Measurements from ENCODE around the gene ITGA4. TPM values are rescaled to one million over a fixed set of nuclear protein-coding genes. Genes with fewer than 3 reads are reported as not detected.

Gene ITGA4
- total RNA-seq, 1 donor from 2014 or later = 20.0 TPM

DNA sequence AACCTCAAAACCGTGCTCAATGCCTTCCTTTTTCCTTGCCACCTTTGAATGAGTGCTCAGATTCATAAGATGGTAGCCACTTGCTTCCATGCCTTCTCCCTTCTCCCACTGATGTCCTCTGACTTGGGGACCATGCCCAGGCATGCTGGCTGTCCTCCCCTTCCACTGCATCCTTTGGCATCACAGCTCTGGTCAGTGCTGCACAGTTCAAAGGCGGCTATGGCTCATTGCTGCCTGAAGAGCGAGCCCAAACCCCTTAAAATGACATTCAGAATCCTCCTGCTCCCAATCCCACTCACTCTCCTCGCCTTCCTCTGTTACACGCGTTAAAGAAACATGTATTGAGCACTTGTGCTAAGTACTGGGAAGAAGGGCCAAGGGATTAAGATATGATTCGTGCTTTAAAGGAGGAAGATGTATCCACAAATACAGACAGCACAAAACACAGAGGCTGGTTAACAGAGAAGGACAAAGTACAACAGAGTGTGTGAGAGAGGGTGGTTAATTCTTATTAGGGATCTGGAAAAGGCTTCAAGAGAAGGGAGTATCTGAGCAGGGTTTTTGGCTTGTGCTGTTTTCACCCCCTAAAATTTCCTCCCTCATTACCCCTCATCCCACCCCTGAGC, 118.0 kb downstream of the ITGA4 start:
- Mint-ChIP-seq H3K36me3 (ENCODE audit: low read depth, unreplicated experiment) (no peaks in the 10 kb centered on the region), H3K9me3 (ENCODE audit: unreplicated experiment) (no peaks in the 10 kb centered on the region), H3K4me3 (ENCODE audit: unreplicated experiment) (no peak overlapping the region), H3K4me1 (ENCODE audit: low read depth, unreplicated experiment) (no peaks in the 10 kb centered on the region), H3K27ac (ENCODE audit: unreplicated experiment) (no peak overlapping the region), H3K27me3 (ENCODE audit: low read depth, unreplicated experiment) (peaks cover 6% of the 10 kb centered on the region)
- no peak for TF ChIP-seq EZH2 (IDR thresholded peaks at IDR 0.05; ENCODE audit: insufficient read depth, low read length)
- TF ChIP-seq, protein P1, sequence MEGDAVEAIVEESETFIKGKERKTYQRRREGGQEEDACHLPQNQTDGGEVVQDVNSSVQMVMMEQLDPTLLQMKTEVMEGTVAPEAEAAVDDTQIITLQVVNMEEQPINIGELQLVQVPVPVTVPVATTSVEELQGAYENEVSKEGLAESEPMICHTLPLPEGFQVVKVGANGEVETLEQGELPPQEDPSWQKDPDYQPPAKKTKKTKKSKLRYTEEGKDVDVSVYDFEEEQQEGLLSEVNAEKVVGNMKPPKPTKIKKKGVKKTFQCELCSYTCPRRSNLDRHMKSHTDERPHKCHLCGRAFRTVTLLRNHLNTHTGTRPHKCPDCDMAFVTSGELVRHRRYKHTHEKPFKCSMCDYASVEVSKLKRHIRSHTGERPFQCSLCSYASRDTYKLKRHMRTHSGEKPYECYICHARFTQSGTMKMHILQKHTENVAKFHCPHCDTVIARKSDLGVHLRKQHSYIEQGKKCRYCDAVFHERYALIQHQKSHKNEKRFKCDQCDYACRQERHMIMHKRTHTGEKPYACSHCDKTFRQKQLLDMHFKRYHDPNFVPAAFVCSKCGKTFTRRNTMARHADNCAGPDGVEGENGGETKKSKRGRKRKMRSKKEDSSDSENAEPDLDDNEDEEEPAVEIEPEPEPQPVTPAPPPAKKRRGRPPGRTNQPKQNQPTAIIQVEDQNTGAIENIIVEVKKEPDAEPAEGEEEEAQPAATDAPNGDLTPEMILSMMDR (IDR thresholded peaks at IDR 0.05; ENCODE audit: insufficient read depth, low read depth, low read length) = no peak
- H3K27ac ChIP-seq (ENCODE audit: low read depth, low read length) = no peak overlapping the region
- H3K79me2 ChIP-seq (ENCODE audit: insufficient read depth, low read length) = no peaks in the 10 kb centered on the region
- DNase-seq (ENCODE audit: low read depth) (no peak), FAIRE-seq (no peak)
- no peaks in the 10 kb centered on the region for H3K36me3 ChIP-seq (ENCODE audit: insufficient read depth, low read length)
- peaks cover 3% of the 10 kb centered on the region for H3K27me3 ChIP-seq (ENCODE audit: insufficient read depth, low read length)
- H3K4me1 ChIP-seq (ENCODE audit: insufficient read depth, low read length) = no peaks in the 10 kb centered on the region
- H2AFZ ChIP-seq (ENCODE audit: low read depth, low read length) = peak overlapping the region; percentile 42
- no peaks in the 10 kb centered on the region for H4K20me1 ChIP-seq (ENCODE audit: insufficient read depth, low read length)
- H3K4me2 ChIP-seq (ENCODE audit: low read length) = no peak overlapping the region
- H3K4me3 ChIP-seq (ENCODE audit: insufficient read depth, low read depth, low read length) = no peak overlapping the region
- no peaks in the 10 kb centered on the region for H3K9me3 ChIP-seq (ENCODE audit: insufficient read depth, low read depth, low read length)
- no peak overlapping the region for H3K9ac ChIP-seq (ENCODE audit: low read length)

DNA sequence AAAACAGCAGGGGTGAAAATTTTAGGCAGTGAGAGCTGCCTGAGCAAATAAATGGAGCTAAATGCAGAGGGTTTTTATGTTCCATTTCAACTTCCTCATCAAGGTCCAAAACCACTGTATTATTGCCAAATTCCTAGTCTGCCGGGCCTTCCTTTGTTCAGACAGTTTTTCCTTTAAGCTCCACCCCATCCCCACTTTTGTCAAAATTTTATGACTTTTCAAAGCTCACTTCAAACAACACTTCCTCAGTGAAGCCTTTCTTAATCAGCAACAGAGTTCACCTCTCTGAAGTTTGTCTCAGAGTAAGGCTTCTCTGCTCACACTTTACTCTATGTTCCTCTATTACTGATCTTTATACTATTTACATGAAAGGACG, 118.5 kb downstream of the ITGA4 start:
- Mint-ChIP-seq H3K4me1 (ENCODE audit: low read depth, unreplicated experiment) (no peaks in the 10 kb centered on the region), H3K27ac (ENCODE audit: unreplicated experiment) (no peak overlapping the region), H3K36me3 (ENCODE audit: low read depth, unreplicated experiment) (no peaks in the 10 kb centered on the region), H3K27me3 (ENCODE audit: low read depth, unreplicated experiment) (peaks cover 6% of the 10 kb centered on the region), H3K9me3 (ENCODE audit: unreplicated experiment) (no peaks in the 10 kb centered on the region), H3K4me3 (ENCODE audit: unreplicated experiment) (no peak overlapping the region)
- Histone ChIP-seq H3K4me1 (ENCODE audit: insufficient read depth, low read length) (no peaks in the 10 kb centered on the region), H4K20me1 (ENCODE audit: insufficient read depth, low read length) (no peaks in the 10 kb centered on the region), H2AFZ (ENCODE audit: low read depth, low read length) (no peak overlapping the region), H3K27me3 (ENCODE audit: insufficient read depth, low read length) (peaks cover 3% of the 10 kb centered on the region), H3K4me3 (ENCODE audit: insufficient read depth, low read depth, low read length) (no peak overlapping the region), H3K9me3 (ENCODE audit: insufficient read depth, low read depth, low read length) (no peaks in the 10 kb centered on the region), H3K79me2 (ENCODE audit: insufficient read depth, low read length) (no peaks in the 10 kb centered on the region), H3K27ac (ENCODE audit: low read depth, low read length) (no peak overlapping the region), H3K36me3 (ENCODE audit: insufficient read depth, low read length) (no peaks in the 10 kb centered on the region), H3K4me2 (ENCODE audit: low read length) (no peak overlapping the region), H3K9ac (ENCODE audit: low read length) (no peak overlapping the region)
- FAIRE-seq (no peak), DNase-seq (ENCODE audit: low read depth) (no peak)
- TF ChIP-seq EZH2 (IDR thresholded peaks at IDR 0.05; ENCODE audit: insufficient read depth, low read length) = no peak
- TF ChIP-seq, protein P1 (IDR thresholded peaks at IDR 0.05; ENCODE audit: insufficient read depth, low read depth, low read length) = no peak

DNA sequence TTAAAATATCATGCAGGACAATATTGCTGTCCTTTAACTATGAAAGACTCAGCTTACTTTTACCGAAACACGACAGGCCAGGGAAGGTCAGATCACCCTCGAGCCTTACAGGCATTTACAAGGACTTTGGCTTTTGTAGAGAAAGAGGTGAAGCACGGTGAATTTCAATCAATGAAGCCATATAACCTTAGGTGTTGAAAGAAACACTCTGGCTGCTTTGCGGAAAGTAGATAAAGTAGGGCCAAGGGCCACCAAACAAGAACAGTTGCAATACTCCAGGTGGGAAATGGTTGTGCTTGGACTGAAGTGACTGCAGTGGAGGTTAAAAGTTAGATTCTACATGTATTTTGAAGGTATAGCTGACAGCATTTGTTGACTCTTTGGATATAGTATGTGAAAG, 119.2 kb downstream of the ITGA4 start:
- no peaks in the 10 kb centered on the region for H3K4me1 ChIP-seq (ENCODE audit: insufficient read depth, low read length)
- TF ChIP-seq, protein P1 (IDR thresholded peaks at IDR 0.05; ENCODE audit: insufficient read depth, low read depth, low read length) = no peak
- TF ChIP-seq EZH2 (IDR thresholded peaks at IDR 0.05; ENCODE audit: insufficient read depth, low read length) = no peak
- H4K20me1 ChIP-seq (ENCODE audit: insufficient read depth, low read length) = no peaks in the 10 kb centered on the region
- H3K4me3 Mint-ChIP-seq (ENCODE audit: unreplicated experiment) = no peak overlapping the region
- DNase-seq (ENCODE audit: low read depth) (no peak), FAIRE-seq (no peak)
- peaks cover 13% of the 10 kb centered on the region for H3K27me3 Mint-ChIP-seq (ENCODE audit: low read depth, unreplicated experiment)
- no peak overlapping the region for H3K27ac ChIP-seq (ENCODE audit: low read depth, low read length)
- no peaks in the 10 kb centered on the region for H3K79me2 ChIP-seq (ENCODE audit: insufficient read depth, low read length)
- no peaks in the 10 kb centered on the region for H3K9me3 ChIP-seq (ENCODE audit: insufficient read depth, low read depth, low read length)
- no peak overlapping the region for H2AFZ ChIP-seq (ENCODE audit: low read depth, low read length)
- H3K36me3 Mint-ChIP-seq (ENCODE audit: low read depth, unreplicated experiment) = no peaks in the 10 kb centered on the region
- H3K27ac Mint-ChIP-seq (ENCODE audit: unreplicated experiment) = no peak overlapping the region
- no peak overlapping the region for H3K4me2 ChIP-seq (ENCODE audit: low read length)
- H3K4me1 Mint-ChIP-seq (ENCODE audit: low read depth, unreplicated experiment) = no peaks in the 10 kb centered on the region
- H3K27me3 ChIP-seq (ENCODE audit: insufficient read depth, low read length) = peaks cover 7% of the 10 kb centered on the region
- no peaks in the 10 kb centered on the region for H3K36me3 ChIP-seq (ENCODE audit: insufficient read depth, low read length)
- no peak overlapping the region for H3K4me3 ChIP-seq (ENCODE audit: insufficient read depth, low read depth, low read length)
- no peaks in the 10 kb centered on the region for H3K9me3 Mint-ChIP-seq (ENCODE audit: unreplicated experiment)
- no peak overlapping the region for H3K9ac ChIP-seq (ENCODE audit: low read length)
